Mesenchymal stem cell (in vitro differentiated cells and primary cell): ENCODE results near the gene AHNAK2.
"Not testable (repeated sequence)": the region's sequence is repeated elsewhere in the genome, so short reads cannot be mapped to it uniquely, and the experiment has no call there.

Experiments used
- DNase-seq: peaks from one replicate; pipeline ENCODE4 v3.0.0-alpha.2; 2013
- H2AFZ ChIP-seq: one replicate; pipeline ENCODE4 v1.6.1; 2013; ENCODE audit warnings: low read depth, mild to moderate bottlenecking, control low read depth, inconsistent platforms, low read length, moderate library complexity
- H2AK5ac ChIP-seq: 2 replicates; pipeline ENCODE4 v1.6.1; 2013; ENCODE audit warnings: low read length, moderate library complexity, mild to moderate bottlenecking, inconsistent platforms; ENCODE audit not compliant: severe bottlenecking
- H2BK120ac ChIP-seq: one replicate; pipeline ENCODE4 v1.6.1; 2013; ENCODE audit warnings: low read depth, mild to moderate bottlenecking, inconsistent platforms, low read length, moderate library complexity
- H2BK12ac ChIP-seq, 2 experiments: one replicate each; pipeline ENCODE4 v1.6.1; 2013; ENCODE audit warnings: inconsistent platforms in 2 of 2, low read length in 2 of 2, mild to moderate bottlenecking in 2 of 2, moderate library complexity in 2 of 2, control low read depth in 1 of 2
- H2BK15ac ChIP-seq: one replicate; pipeline ENCODE4 v1.6.1; 2013; ENCODE audit warnings: mild to moderate bottlenecking, low read depth, inconsistent platforms; ENCODE audit not compliant: poor library complexity, severe bottlenecking
- H2BK5ac ChIP-seq: 2 replicates; pipeline ENCODE4 v1.6.1; 2013; ENCODE audit warnings: low read depth, mild to moderate bottlenecking, low read length, control low read depth, inconsistent platforms; ENCODE audit not compliant: poor library complexity, severe bottlenecking
- H3K14ac ChIP-seq, 2 experiments: one replicate each; pipeline ENCODE4 v1.6.1; 2013; ENCODE audit warnings: inconsistent platforms in 2 of 2, low read length in 2 of 2, control low read depth in 1 of 2, mild to moderate bottlenecking in 1 of 2, moderate library complexity in 1 of 2
- H3K18ac ChIP-seq, 2 experiments: one replicate each; pipeline ENCODE4 v1.6.1; 2013; ENCODE audit warnings: inconsistent platforms in 2 of 2, low read length in 2 of 2, control low read depth in 1 of 2, low read depth in 1 of 2, mild to moderate bottlenecking in 1 of 2
- H3K23ac ChIP-seq, 2 experiments: one replicate each; pipeline ENCODE4 v1.6.1; 2013; ENCODE audit warnings: inconsistent platforms in 2 of 2, low read length in 2 of 2, mild to moderate bottlenecking in 2 of 2, moderate library complexity in 2 of 2, control low read depth in 1 of 2
- H3K27ac ChIP-seq: 2 replicates; pipeline ENCODE4 v1.5.1; 2013; ENCODE audit warnings: mild to moderate bottlenecking, moderate library complexity, low read length, control low read depth, inconsistent platforms; ENCODE audit not compliant: poor library complexity, severe bottlenecking
- H3K27me3 ChIP-seq, 2 experiments: 2 replicates each; pipeline versions ENCODE4 v1.6.1 to v1.7.0; 2013; ENCODE audit warnings: low read length in 2 of 2, mild to moderate bottlenecking in 2 of 2, moderate library complexity in 2 of 2, control low read depth in 1 of 2, inconsistent platforms in 1 of 2; ENCODE audit not compliant: control insufficient read depth in 1 of 2, insufficient read depth in 1 of 2
- H3K36me3 ChIP-seq, 2 experiments: 2 replicates each; pipeline versions ENCODE4 v1.6.1 to v1.7.0; 2013; ENCODE audit warnings: low read length in 2 of 2, control low read depth in 1 of 2, inconsistent platforms in 1 of 2, low read depth in 1 of 2, mild to moderate bottlenecking in 1 of 2; ENCODE audit not compliant: insufficient read depth in 2 of 2, control insufficient read depth in 1 of 2
- H3K4ac ChIP-seq, 2 experiments: one replicate each; pipeline ENCODE4 v1.6.1; 2013; ENCODE audit warnings: inconsistent platforms in 2 of 2, low read length in 2 of 2, mild to moderate bottlenecking in 2 of 2, moderate library complexity in 2 of 2, control low read depth in 1 of 2, low read depth in 1 of 2
- H3K4me1 ChIP-seq: 2 replicates; pipeline ENCODE4 v1.6.1; 2013; ENCODE audit warnings: low read depth, low read length, control low read depth; ENCODE audit not compliant: control insufficient read depth, insufficient read depth
- H3K4me2 ChIP-seq: 2 replicates; pipeline ENCODE4 v1.6.1; 2013; ENCODE audit warnings: low read length, mild to moderate bottlenecking, inconsistent platforms; ENCODE audit not compliant: poor library complexity, severe bottlenecking
- H3K4me3 ChIP-seq, 2 experiments: 2 replicates each; pipeline versions ENCODE4 v1.5.1 to v1.7.0; 2013; ENCODE audit warnings: low read length in 2 of 2, mild to moderate bottlenecking in 2 of 2, control low read depth in 1 of 2, low read depth in 1 of 2; ENCODE audit not compliant: insufficient read depth in 1 of 2
- H3K79me1 ChIP-seq: replicated peaks from 2 replicates; pipeline ENCODE4 v1.6.1; 2013; ENCODE audit warnings: mild to moderate bottlenecking, control low read depth, low read length, inconsistent platforms; ENCODE audit not compliant: poor library complexity, severe bottlenecking
- H3K9ac ChIP-seq: 2 replicates; pipeline ENCODE4 v1.7.0; 2013; ENCODE audit warnings: mild to moderate bottlenecking, low read length, moderate library complexity
- H3K9me3 ChIP-seq: 2 replicates; pipeline ENCODE4 v1.7.0; 2013; ENCODE audit warnings: mild to moderate bottlenecking, low read length; ENCODE audit not compliant: control insufficient read depth
- H4K8ac ChIP-seq: one replicate; pipeline ENCODE4 v1.6.1; 2013; ENCODE audit warnings: inconsistent platforms, mild to moderate bottlenecking, low read length, moderate library complexity
- H4K91ac ChIP-seq: one replicate; pipeline ENCODE4 v1.6.1; 2013; ENCODE audit warnings: mild to moderate bottlenecking, low read length, inconsistent platforms
- WGBS: methylation state at CpG from one replicate; pipeline ENCODE4 v1.1.7; 2013; ENCODE audit warnings: mixed read lengths; 5-methylcytosine and 5-hydroxymethylcytosine counted together

AHNAK2 gene

GRCh38 chr14:104953896-104954656, 24.1 kb downstream of the AHNAK2 start:
- Histone ChIP-seq H3K9me3 (no peaks in the 10 kb centered on the region), H2AFZ (no peak overlapping the region), H4K91ac (no peak overlapping the region), H2BK15ac (no peak overlapping the region), H3K79me1 (peaks cover 5% of the 10 kb centered on the region), H3K23ac (no peak overlapping the region), H2BK120ac (no peak overlapping the region), H3K18ac (no peak overlapping the region), H3K4ac (no peak overlapping the region), H2BK5ac (no peak overlapping the region), H3K4me1 (peaks cover 4% of the 10 kb centered on the region), H3K4me3 (no peak overlapping the region), H3K9ac (no peak overlapping the region), H3K14ac (no peak overlapping the region), H2AK5ac (no peak overlapping the region), H3K36me3 (peaks cover 75 to 87% of the 10 kb centered on the region in 2 experiments), H3K27me3 (no peaks in the 10 kb centered on the region), H2BK12ac (no peak overlapping the region), H4K8ac (no peak overlapping the region), H3K4me2 (no peak overlapping the region), H3K27ac (no peak overlapping the region)
- WGBS: 94% methylated on average over 26 of the region's 26 CpGs
- DNase-seq: no peak

GRCh38 chr14:104953097-104953496, 25.1 kb downstream of the AHNAK2 start:
- H2AK5ac ChIP-seq: no peak overlapping the region
- no peak overlapping the region for H3K4me3 ChIP-seq
- DNase-seq: no peak
- H4K8ac ChIP-seq: no peak overlapping the region
- no peak overlapping the region for H3K4me2 ChIP-seq
- no peak overlapping the region for H3K9ac ChIP-seq
- no peak overlapping the region for H3K14ac ChIP-seq
- H3K23ac ChIP-seq: no peak overlapping the region
- peaks cover 4% of the 10 kb centered on the region for H3K4me1 ChIP-seq
- no peak overlapping the region for H2BK5ac ChIP-seq
- WGBS: 94% methylated on average over 13 of the region's 13 CpGs
- H3K27ac ChIP-seq: no peak overlapping the region
- H3K18ac ChIP-seq: no peak overlapping the region
- no peak overlapping the region for H2BK15ac ChIP-seq
- H3K36me3 ChIP-seq: peaks cover 82 to 87% of the 10 kb centered on the region in 2 experiments
- no peak overlapping the region for H2BK12ac ChIP-seq
- H4K91ac ChIP-seq: no peak overlapping the region
- H3K79me1 ChIP-seq: peaks cover 5% of the 10 kb centered on the region
- H2AFZ ChIP-seq: no peak overlapping the region
- H3K4ac ChIP-seq: peak overlapping the region in 1 of 2 experiments; percentile 2
- no peaks in the 10 kb centered on the region for H3K9me3 ChIP-seq
- H2BK120ac ChIP-seq: no peak overlapping the region
- no peaks in the 10 kb centered on the region for H3K27me3 ChIP-seq

- H3K18ac ChIP-seq, H2AFZ ChIP-seq, H3K4me1 ChIP-seq, H4K91ac ChIP-seq, H3K4me2 ChIP-seq, H2BK15ac ChIP-seq, H2AK5ac ChIP-seq, DNase-seq, H3K4me3 ChIP-seq, H2BK120ac ChIP-seq, H3K27ac ChIP-seq, H2BK5ac ChIP-seq, H2BK12ac ChIP-seq, H3K27me3 ChIP-seq, H3K79me1 ChIP-seq, H3K14ac ChIP-seq, H4K8ac ChIP-seq, H3K4ac ChIP-seq, H3K9me3 ChIP-seq, H3K23ac ChIP-seq, H3K9ac ChIP-seq: not testable (repeated sequence)
- WGBS: 86% methylated on average over 28 of the region's 28 CpGs
- peaks cover 85 to 87% of the 10 kb centered on the region in 2 experiments for H3K36me3 ChIP-seq
Measured at GRCh38 chr14:104951863-104952657, 26.1 kb downstream of the AHNAK2 start.

GRCh38 chr14:104950701-104951100, 27.5 kb downstream of the AHNAK2 start:
- not testable (repeated sequence) for H2BK5ac ChIP-seq, H3K18ac ChIP-seq, H3K4ac ChIP-seq, H2AFZ ChIP-seq, H4K91ac ChIP-seq, H3K27me3 ChIP-seq, H4K8ac ChIP-seq, H3K27ac ChIP-seq, H2AK5ac ChIP-seq, H3K9me3 ChIP-seq, H2BK12ac ChIP-seq, DNase-seq, H3K14ac ChIP-seq, H3K79me1 ChIP-seq, H3K4me1 ChIP-seq, H2BK15ac ChIP-seq, H3K4me3 ChIP-seq, H2BK120ac ChIP-seq, H3K4me2 ChIP-seq, H3K9ac ChIP-seq, H3K23ac ChIP-seq
- WGBS: 97% methylated on average over 3 of the region's 15 CpGs
- peaks cover 73 to 82% of the 10 kb centered on the region in 2 experiments for H3K36me3 ChIP-seq
